ENCODE measurements around the gene DRICH1. TPM values are rescaled to one million over a fixed set of nuclear protein-coding genes. Genes with fewer than 3 reads are reported as not detected.
"Not testable (repeated sequence)": the region's sequence is repeated elsewhere in the genome, so short reads cannot be mapped to it uniquely, and the experiment has no call there.

DRICH1 gene
- total and polyA plus RNA-seq, 2 experiments from 2014 or later = not detected

GRCh38 chr22:23626286-23626975 is 5.7 kb downstream of the DRICH1 start:
- Histone ChIP-seq H4K20me1 (ENCODE audit: insufficient read depth) (no peaks in the 10 kb centered on the region), H3K4me1 (ENCODE audit: insufficient read depth) (no peaks in the 10 kb centered on the region), H3K27me3 (replicated peaks; ENCODE audit: insufficient read depth) (no peaks in the 10 kb centered on the region), H3K27ac (no peak overlapping the region), H3K36me3 (ENCODE audit: low read depth) (no peaks in the 10 kb centered on the region), H3K4me2 (ENCODE audit: unreplicated experiment) (no peak overlapping the region), H3F3A (ENCODE audit: insufficient read depth) (no peaks in the 10 kb centered on the region), H3K9me3 (ENCODE audit: low read depth) (no peaks in the 10 kb centered on the region), H3K9me2 (ENCODE audit: insufficient read depth) (no peaks in the 10 kb centered on the region), H3K9ac (no peak overlapping the region), H2AFZ (no peak overlapping the region), H3K79me2 (ENCODE audit: insufficient read depth) (no peaks in the 10 kb centered on the region), H3K4me3 (no peak overlapping the region)
- peak; percentile 5 for DNase-seq
- in situ Hi-C loops (cut with MboI) = no loop called here
- WGBS, 2 experiments (ENCODE audit: low coverage in 1 of 2, low lambda C conversion rate in 2 of 2, missing lambda C conversion rate in 2 of 2) = 90 to 93% methylated on average over 2 of the region's 2 CpGs
- no peak for TF ChIP-seq EZH2 (IDR thresholded peaks at IDR 0.05; ENCODE audit: insufficient read depth, poor library complexity, severe bottlenecking)

DNA sequence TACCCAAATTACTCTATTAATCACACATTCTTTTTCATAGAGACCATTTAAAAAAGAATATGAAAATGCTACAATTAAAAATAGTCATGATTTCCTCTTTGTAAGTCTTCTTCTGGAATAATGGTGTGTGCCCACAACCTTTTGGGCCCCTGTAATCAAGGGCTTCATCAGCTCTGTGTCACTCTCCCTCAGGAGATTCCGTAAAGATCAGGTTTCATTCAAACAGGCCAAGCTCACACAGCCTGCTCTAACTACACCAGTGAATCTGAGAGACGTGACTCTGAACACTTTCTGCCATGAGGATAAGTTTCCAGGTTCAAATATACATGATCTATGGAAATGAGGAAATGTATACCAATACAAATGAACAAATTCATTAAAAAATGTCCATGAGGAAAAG is 9.5 kb downstream of the DRICH1 start:
- no peaks in the 10 kb centered on the region for H3K9me3 ChIP-seq (ENCODE audit: low read depth)
- no peaks in the 10 kb centered on the region for H3K36me3 ChIP-seq (ENCODE audit: low read depth)
- no peak overlapping the region for H3K4me3 ChIP-seq
- H3F3A ChIP-seq (ENCODE audit: insufficient read depth) = no peaks in the 10 kb centered on the region
- H3K27me3 ChIP-seq (replicated peaks; ENCODE audit: insufficient read depth) = no peaks in the 10 kb centered on the region
- H2AFZ ChIP-seq = no peak overlapping the region
- no peak overlapping the region for H3K9ac ChIP-seq
- in situ Hi-C loops (cut with MboI) = no loop called here
- no peaks in the 10 kb centered on the region for H3K9me2 ChIP-seq (ENCODE audit: insufficient read depth)
- H3K27ac ChIP-seq = no peak overlapping the region
- no peaks in the 10 kb centered on the region for H3K79me2 ChIP-seq (ENCODE audit: insufficient read depth)
- no peaks in the 10 kb centered on the region for H4K20me1 ChIP-seq (ENCODE audit: insufficient read depth)
- no peaks in the 10 kb centered on the region for H3K4me1 ChIP-seq (ENCODE audit: insufficient read depth)
- no peak for TF ChIP-seq EZH2phosphoT487 (IDR thresholded peaks at IDR 0.05; ENCODE audit: insufficient read depth, low read depth)
- no peak for TF ChIP-seq EZH2 (IDR thresholded peaks at IDR 0.05; ENCODE audit: insufficient read depth, poor library complexity, severe bottlenecking)
- WGBS, 2 experiments (ENCODE audit: low coverage in 1 of 2, low lambda C conversion rate in 2 of 2, missing lambda C conversion rate in 2 of 2) = 23 to 26% methylated on average over 2 of the region's 2 CpGs
- H3K4me2 ChIP-seq (ENCODE audit: unreplicated experiment) = no peak overlapping the region
- peak; percentile 35 for DNase-seq

GRCh38 chr22:23621916-23622315 is 10.2 kb downstream of the DRICH1 start:
- H3K36me3 ChIP-seq (ENCODE audit: low read depth); in situ Hi-C loops (cut with MboI); H2AFZ ChIP-seq; DNase-seq; H3K79me2 ChIP-seq (ENCODE audit: insufficient read depth); H3K4me2 ChIP-seq (ENCODE audit: unreplicated experiment); H4K20me1 ChIP-seq (ENCODE audit: insufficient read depth); H3K4me3 ChIP-seq; H3F3A ChIP-seq (ENCODE audit: insufficient read depth); H3K9me3 ChIP-seq (ENCODE audit: low read depth); H3K4me1 ChIP-seq (ENCODE audit: insufficient read depth); H3K9ac ChIP-seq; H3K9me2 ChIP-seq (ENCODE audit: insufficient read depth); H3K27me3 ChIP-seq (replicated peaks; ENCODE audit: insufficient read depth); H3K27ac ChIP-seq: not testable (repeated sequence)
- WGBS, 2 experiments (ENCODE audit: low coverage in 1 of 2, low lambda C conversion rate in 2 of 2, missing lambda C conversion rate in 2 of 2) = 58 to 63% methylated on average over 2 of the region's 2 CpGs

- H3K36me3 ChIP-seq (ENCODE audit: low read depth) = no peaks in the 10 kb centered on the region
- H3K27ac ChIP-seq = no peak overlapping the region
- WGBS, 2 experiments (ENCODE audit: low coverage in 1 of 2, low lambda C conversion rate in 2 of 2, missing lambda C conversion rate in 2 of 2) = 72 to 75% methylated on average over 9 of the region's 9 CpGs
- H3K4me3 ChIP-seq = no peak overlapping the region
- H3F3A ChIP-seq (ENCODE audit: insufficient read depth) = no peaks in the 10 kb centered on the region
- H3K9me3 ChIP-seq (ENCODE audit: low read depth) = no peaks in the 10 kb centered on the region
- H3K27me3 ChIP-seq (replicated peaks; ENCODE audit: insufficient read depth) = no peaks in the 10 kb centered on the region
- H2AFZ ChIP-seq = no peak overlapping the region
- TF ChIP-seq EZH2phosphoT487 (IDR thresholded peaks at IDR 0.05; ENCODE audit: insufficient read depth, low read depth) = no peak
- TF ChIP-seq EZH2 (IDR thresholded peaks at IDR 0.05; ENCODE audit: insufficient read depth, poor library complexity, severe bottlenecking) = no peak
- no peak overlapping the region for H3K4me2 ChIP-seq (ENCODE audit: unreplicated experiment)
- DNase-seq = no peak
- H3K79me2 ChIP-seq (ENCODE audit: insufficient read depth) = no peaks in the 10 kb centered on the region
- in situ Hi-C loops (cut with MboI) = no loop called here
- no peaks in the 10 kb centered on the region for H4K20me1 ChIP-seq (ENCODE audit: insufficient read depth)
- no peak overlapping the region for H3K9ac ChIP-seq
- no peaks in the 10 kb centered on the region for H3K4me1 ChIP-seq (ENCODE audit: insufficient read depth)
- H3K9me2 ChIP-seq (ENCODE audit: insufficient read depth) = no peaks in the 10 kb centered on the region
Observed at GRCh38 chr22:23621082-23621780, 10.9 kb downstream of the DRICH1 start.
